Natural killer cell treated with Interleukin-12 subunit alpha and Interleukin-12 subunit beta and Interleukin-15 and Interleukin-18, amount 100 ng/mL, for 72 hours (primary cell): ENCODE measurements around the gene HAP1. TPM values are rescaled to one million over a fixed set of nuclear protein-coding genes. Genes with fewer than 3 reads are reported as not detected.
"Not testable (repeated sequence)": the region's sequence is repeated elsewhere in the genome, so short reads cannot be mapped to it uniquely, and the experiment has no call there.

ENCODE experiments used
- ATAC-seq, 2 donors: fragments of 150-1000 bp; cut with Tn5 transposase in 1 of 2; sonication (Bioruptor Pico), chemical (Tn5 transposase) in 1 of 2; 2 replicates each; pipeline ENCODE4 v1.10.0; 2021
- DNase-seq: peaks from one replicate; pipeline ENCODE4 v3.0.0; 2022; ENCODE audit warnings: low spot score
- H3K27ac Mint-ChIP-seq, 2 donors: 1 replicate in 1 of 2; 2 replicates in 1 of 2; pipeline ENCODE4 v1.8.0; 2022; ENCODE audit warnings: mixed read lengths in 2 of 2, mild to moderate bottlenecking in 1 of 2, moderate library complexity in 1 of 2
- H3K27me3 Mint-ChIP-seq, 2 donors: 1 replicate in 1 of 2; 2 replicates in 1 of 2; pipeline ENCODE4 v1.8.0; 2022; ENCODE audit warnings: mixed read lengths in 2 of 2
- H3K36me3 Mint-ChIP-seq: one replicate; pipeline ENCODE4 v1.8.0; 2022; ENCODE audit warnings: mixed read lengths
- H3K4me1 Mint-ChIP-seq, 2 donors: 1 replicate in 1 of 2; 2 replicates in 1 of 2; pipeline ENCODE4 v1.8.0; 2022; ENCODE audit warnings: low read depth in 2 of 2, mixed read lengths in 2 of 2, mild to moderate bottlenecking in 1 of 2
- H3K4me3 Mint-ChIP-seq: one replicate; pipeline ENCODE4 v1.8.0; 2022; ENCODE audit warnings: mixed read lengths
- H3K9me3 Mint-ChIP-seq: 2 replicates; pipeline ENCODE4 v1.8.0; 2022; ENCODE audit warnings: mixed read lengths
- total RNA-seq, 2 donors: library from RNA; stranded (reverse); gene quantifications; one replicate each; pipeline ENCODE4 v1.2.3, GENCODE V29; 2022

Gene HAP1
- total RNA-seq, 2 donors from 2014 or later, result not detected

- peaks cover 29 to 33% of the 10 kb centered on the region in 2 donors for H3K4me1 Mint-ChIP-seq
- H3K27me3 Mint-ChIP-seq, H3K27ac Mint-ChIP-seq, DNase-seq, H3K9me3 Mint-ChIP-seq, ATAC-seq, H3K4me3 Mint-ChIP-seq: not testable (repeated sequence)
- peaks cover 14% of the 10 kb centered on the region for H3K36me3 Mint-ChIP-seq
Measured at GRCh38 chr17:41685753-41686152, 48.7 kb downstream of the HAP1 start.

GRCh38 chr17:41684035-41684434 is 50.4 kb downstream of the HAP1 start:
- Mint-ChIP-seq H3K4me1 (peaks cover 33% of the 10 kb centered on the region in 2 donors), H3K4me3 (no peak overlapping the region), H3K27me3 (no peaks in the 10 kb centered on the region)

GRCh38 chr17:41683441-41684007 is 50.9 kb downstream of the HAP1 start:
- H3K27ac Mint-ChIP-seq, result peak overlapping the region in 1 of 2 donors; percentile 53
- H3K9me3 Mint-ChIP-seq, result no peaks in the 10 kb centered on the region

More at GRCh38 chr17:41684035-41684434, 50.4 kb downstream of the HAP1 start:
- Mint-ChIP-seq H3K9me3 (no peaks in the 10 kb centered on the region), H3K36me3 (no peaks in the 10 kb centered on the region), H3K27ac (peak overlapping the region in 1 of 2 donors; percentile 53)
- DNase-seq, result no peak
- ATAC-seq, result no peak

GRCh38 chr17:41682631-41683030 is 51.8 kb downstream of the HAP1 start:
- Mint-ChIP-seq H3K4me1 (peaks cover 33 to 38% of the 10 kb centered on the region in 2 donors), H3K4me3 (no peak overlapping the region), H3K27ac (peak overlapping the region in 1 of 2 donors; percentile 57), H3K36me3 (no peaks in the 10 kb centered on the region), H3K9me3 (no peaks in the 10 kb centered on the region), H3K27me3 (no peaks in the 10 kb centered on the region)
- no peak for DNase-seq
- no peak for ATAC-seq

More at GRCh38 chr17:41683441-41684007, 50.9 kb downstream of the HAP1 start:
- no peak overlapping the region for H3K4me3 Mint-ChIP-seq
- no peaks in the 10 kb centered on the region for H3K27me3 Mint-ChIP-seq
- ATAC-seq, result no peak
- no peaks in the 10 kb centered on the region for H3K36me3 Mint-ChIP-seq
- no peak for DNase-seq
- H3K4me1 Mint-ChIP-seq, result peaks cover 38% of the 10 kb centered on the region in 2 donors

GRCh38 chr17:41681776-41682175 is 52.7 kb downstream of the HAP1 start:
- no peaks in the 10 kb centered on the region for H3K36me3 Mint-ChIP-seq
- peak overlapping the region in 1 of 2 donors; percentile 57 for H3K27ac Mint-ChIP-seq
- no peaks in the 10 kb centered on the region for H3K9me3 Mint-ChIP-seq
- H3K27me3 Mint-ChIP-seq, result no peaks in the 10 kb centered on the region
- ATAC-seq (peak; percentile 51), DNase-seq (no peak)
- peaks cover 33 to 42% of the 10 kb centered on the region in 2 donors for H3K4me1 Mint-ChIP-seq
- no peak overlapping the region for H3K4me3 Mint-ChIP-seq

GRCh38 chr17:41680426-41681040 is 53.9 kb downstream of the HAP1 start:
- Mint-ChIP-seq H3K27me3 (no peaks in the 10 kb centered on the region), H3K4me1 (peaks cover 37 to 47% of the 10 kb centered on the region in 2 donors), H3K27ac (peak overlapping the region; percentile 94 to 99), H3K36me3 (no peaks in the 10 kb centered on the region), H3K9me3 (no peaks in the 10 kb centered on the region), H3K4me3 (no peak overlapping the region)
- no peak for ATAC-seq
- no peak for DNase-seq

- H3K27ac Mint-ChIP-seq, result peak overlapping the region; percentile 94 to 99
- H3K27me3 Mint-ChIP-seq, result no peaks in the 10 kb centered on the region
- no peaks in the 10 kb centered on the region for H3K9me3 Mint-ChIP-seq
- H3K4me1 Mint-ChIP-seq, result peaks cover 37 to 47% of the 10 kb centered on the region in 2 donors
- DNase-seq, result no peak
- no peak for ATAC-seq
- H3K4me3 Mint-ChIP-seq, result peak overlapping the region; percentile 90
- H3K36me3 Mint-ChIP-seq, result no peaks in the 10 kb centered on the region
Measured at GRCh38 chr17:41679740-41680425, 54.6 kb downstream of the HAP1 start.

- no peaks in the 10 kb centered on the region for H3K36me3 Mint-ChIP-seq
- peak; percentile 94 to 96 for ATAC-seq
- H3K4me1 Mint-ChIP-seq, result peaks cover 37 to 47% of the 10 kb centered on the region in 2 donors
- DNase-seq, result peak; percentile 80
- H3K9me3 Mint-ChIP-seq, result no peaks in the 10 kb centered on the region
- H3K27me3 Mint-ChIP-seq, result no peaks in the 10 kb centered on the region
- H3K27ac Mint-ChIP-seq, result peak overlapping the region; percentile 94 to 99
- H3K4me3 Mint-ChIP-seq, result peak overlapping the region; percentile 90
Measured at GRCh38 chr17:41678907-41679739, 55.3 kb downstream of the HAP1 start.

- no peak for DNase-seq
- Mint-ChIP-seq H3K4me1 (peaks cover 37 to 42% of the 10 kb centered on the region in 2 donors), H3K4me3 (peak overlapping the region; percentile 90), H3K27ac (peak overlapping the region; percentile 94 to 99), H3K36me3 (no peaks in the 10 kb centered on the region), H3K27me3 (no peaks in the 10 kb centered on the region), H3K9me3 (no peaks in the 10 kb centered on the region)
- ATAC-seq, result no peak
Measured at GRCh38 chr17:41678411-41678906, 56.0 kb downstream of the HAP1 start.

GRCh38 chr17:41676058-41676419 is 58.4 kb downstream of the HAP1 start:
- H3K4me3 Mint-ChIP-seq, result no peak overlapping the region
- H3K4me1 Mint-ChIP-seq, result peaks cover 31 to 36% of the 10 kb centered on the region in 2 donors
- DNase-seq (no peak), ATAC-seq (no peak)
- no peaks in the 10 kb centered on the region for H3K9me3 Mint-ChIP-seq
- no peaks in the 10 kb centered on the region for H3K36me3 Mint-ChIP-seq
- peak overlapping the region in 1 of 2 donors; percentile 55 for H3K27ac Mint-ChIP-seq
- no peaks in the 10 kb centered on the region for H3K27me3 Mint-ChIP-seq

GRCh38 chr17:41675157-41676057 is 59.0 kb downstream of the HAP1 start:
- not testable (repeated sequence) for H3K4me3 Mint-ChIP-seq, H3K27me3 Mint-ChIP-seq, H3K27ac Mint-ChIP-seq, H3K36me3 Mint-ChIP-seq, ATAC-seq, H3K9me3 Mint-ChIP-seq, DNase-seq
- peaks cover 31 to 34% of the 10 kb centered on the region in 2 donors for H3K4me1 Mint-ChIP-seq
